Progenitor cell of endocrine pancreas (in vitro differentiated cells): ENCODE data around the gene ITIH4. TPM values are rescaled to one million over a fixed set of nuclear protein-coding genes. Genes with fewer than 3 reads are reported as not detected.

Experiments
- DNase-seq: peaks from one replicate; pipeline ENCODE4 v3.0.0; 2021; ENCODE audit warnings: low spot score; ENCODE audit not compliant: unreplicated experiment
- H3K27ac Mint-ChIP-seq: 2 replicates; pipeline ENCODE4 v1.8.0; 2021; ENCODE audit warnings: mild to moderate bottlenecking, moderate library complexity, mixed read lengths
- H3K27me3 Mint-ChIP-seq: 2 replicates; pipeline ENCODE4 v1.8.0; 2021; ENCODE audit warnings: mixed read lengths
- H3K36me3 Mint-ChIP-seq: 2 replicates; pipeline ENCODE4 v1.8.0; 2022; ENCODE audit warnings: mixed read lengths; ENCODE audit not compliant: insufficient read depth
- H3K4me1 Mint-ChIP-seq: 2 replicates; pipeline ENCODE4 v1.8.0; 2021; ENCODE audit warnings: low read depth, mixed read lengths
- H3K4me3 Mint-ChIP-seq: 2 replicates; pipeline ENCODE4 v1.8.0; 2021; ENCODE audit warnings: low read depth, mild to moderate bottlenecking, moderate library complexity, mixed read lengths
- H3K9me3 Mint-ChIP-seq: 2 replicates; pipeline ENCODE4 v1.8.0; 2021; ENCODE audit warnings: low read depth, mixed read lengths
- CTCF ChIP-seq: fragments of 200-600 bp; sonication (generic); IDR thresholded peaks from one replicate; pipeline ENCODE4 v1.5.0; 2021; ENCODE audit warnings: antibody characterized with exemption, mild to moderate bottlenecking; ENCODE audit not compliant: unreplicated experiment
- total RNA-seq: library from RNA; stranded (reverse); gene quantifications from 2 replicates; pipeline ENCODE4 v1.2.1, GENCODE V29; 2021

ITIH4 gene
- total RNA-seq, 1 donor from 2014 or later: 9.7 TPM

- Mint-ChIP-seq H3K27me3 (peaks cover 26% of the 10 kb centered on the region), H3K9me3 (no peaks in the 10 kb centered on the region), H3K27ac (no peak overlapping the region), H3K4me1 (peaks cover 3% of the 10 kb centered on the region), H3K4me3 (no peak overlapping the region), H3K36me3 (no peaks in the 10 kb centered on the region)
- no peak for DNase-seq
- TF ChIP-seq CTCF: no peak
Observed at GRCh38 chr3:52784931-52785590, 45.4 kb downstream of the ITIH4 start.

GRCh38 chr3:52784021-52784621 lies 46.4 kb downstream of the ITIH4 start:
- H3K27me3 Mint-ChIP-seq: peaks cover 26% of the 10 kb centered on the region
- no peaks in the 10 kb centered on the region for H3K9me3 Mint-ChIP-seq
- H3K4me3 Mint-ChIP-seq: no peak overlapping the region
- TF ChIP-seq CTCF: no peak
- peaks cover 3% of the 10 kb centered on the region for H3K4me1 Mint-ChIP-seq
- no peak for DNase-seq
- no peaks in the 10 kb centered on the region for H3K36me3 Mint-ChIP-seq
- no peak overlapping the region for H3K27ac Mint-ChIP-seq

GRCh38 chr3:52783211-52783555 lies 47.3 kb downstream of the ITIH4 start:
- Mint-ChIP-seq H3K27ac (no peak overlapping the region), H3K36me3 (no peaks in the 10 kb centered on the region), H3K9me3 (no peaks in the 10 kb centered on the region), H3K4me1 (peaks cover 4% of the 10 kb centered on the region), H3K27me3 (peaks cover 23% of the 10 kb centered on the region), H3K4me3 (no peak overlapping the region)
- no peak for TF ChIP-seq CTCF
- DNase-seq: no peak

GRCh38 chr3:52782412-52783210 lies 47.9 kb downstream of the ITIH4 start:
- Mint-ChIP-seq H3K4me3 (no peak overlapping the region), H3K9me3 (no peaks in the 10 kb centered on the region), H3K36me3 (no peaks in the 10 kb centered on the region), H3K4me1 (peaks cover 7% of the 10 kb centered on the region), H3K27ac (no peak overlapping the region), H3K27me3 (peaks cover 23% of the 10 kb centered on the region)
- TF ChIP-seq CTCF: no peak
- DNase-seq: no peak

GRCh38 chr3:52781741-52782140 lies 48.7 kb downstream of the ITIH4 start:
- peaks cover 13% of the 10 kb centered on the region for H3K4me1 Mint-ChIP-seq
- H3K27ac Mint-ChIP-seq: no peak overlapping the region
- peaks cover 23% of the 10 kb centered on the region for H3K27me3 Mint-ChIP-seq
- no peak for TF ChIP-seq CTCF
- no peaks in the 10 kb centered on the region for H3K36me3 Mint-ChIP-seq
- DNase-seq: no peak
- no peak overlapping the region for H3K4me3 Mint-ChIP-seq
- H3K9me3 Mint-ChIP-seq: no peaks in the 10 kb centered on the region
